Melanocyte of skin (primary cell): Measurements from ENCODE around the gene ZNF506. TPM values are rescaled to one million over a fixed set of nuclear protein-coding genes. Genes with fewer than 3 reads are reported as not detected.

ENCODE experiments used
- small RNA-seq, 2 donors: library from RNA; depleted of rRNA; stranded (forward); fragments of <200 nt; gene quantifications; one replicate each; pipeline ENCODE3, GENCODE V24; 2012
- total RNA-seq, 2 donors: library from RNA; depleted of rRNA; stranded (reverse); fragments of >200 nt; gene quantifications; 2 replicates each; pipeline ENCODE4 v1.2.3, GENCODE V29; 2012

ZNF506 gene
- total RNA-seq, result 10 to 100 TPM in 1 of 2 donors, 1 to 10 TPM in 1; 9.3 to 11.0 TPM

GRCh38 chr19:19821366-19821951, at the start of gene ZNF506:
TSS of gene ZNF506 (minus strand) at chr19:19821750. CDS start at chr19:19821603, 147 bp downstream.

GRCh38 chr19:19865750-19866610, 44.4 kb upstream of the ZNF506 start, which contains the start of gene ZNF253:
TSS of gene ZNF253 (plus strand) at chr19:19865882. CDS start at chr19:19865997, 115 bp downstream.

Small RNAs within 50 kb of the gene (small RNA-seq; reads per million reads assigned to genes)
- gene AC011477.5, result 0 reads per million in 2 donors

Other genes with a start within 250 kb of the ZNF506 start
- gene PBX4, start 203.1 kb downstream of the ZNF506 start, total RNA-seq, result 1 to 10 TPM in 1 of 2 donors, under 1 TPM in 1; 0.34 to 2.0 TPM
- 1 to 10 TPM; 4.5 to 8.0 TPM for gene LPAR2, start 193.5 kb downstream of the ZNF506 start, total RNA-seq
- 1 to 10 TPM; 7.6 to 7.7 TPM for gene GMIP, start 178.1 kb downstream of the ZNF506 start, total RNA-seq
- 10 to 100 TPM; 70.9 to 79.8 TPM for gene ATP13A1, start 158.1 kb downstream of the ZNF506 start, total RNA-seq
- 1 to 10 TPM; 5.2 to 8.7 TPM for gene ZNF101, start 152.9 kb downstream of the ZNF506 start, total RNA-seq
- gene ZNF14, start 88.6 kb downstream of the ZNF506 start, total RNA-seq, result 1 to 10 TPM; 2.8 to 3.3 TPM
- 10 to 100 TPM in 1 of 2 donors, 1 to 10 TPM in 1; 7.6 to 13.0 TPM for gene ZNF253, start 44.1 kb upstream of the ZNF506 start, total RNA-seq
- gene ZNF93, start 79.2 kb upstream of the ZNF506 start, total RNA-seq, result 10 to 100 TPM in 1 of 2 donors, 1 to 10 TPM in 1; 7.6 to 11.0 TPM
- gene ZNF682, start 217.8 kb upstream of the ZNF506 start, total RNA-seq, result 1 to 10 TPM; 2.0 to 2.1 TPM